Effector memory CD8-positive, alpha-beta T cell (primary cell): Measurements from ENCODE around the gene NHLRC4.
A peak's percentile ranks its signal among the peaks of the same experiment; 100 is the strongest.

ENCODE experiments used
- ATAC-seq: fragments of 150-1000 bp; cut with Tn5 transposase; replicated peaks from 2 replicates; pipeline ENCODE4 v1.10.0; 2021; ENCODE audit warnings: mild to moderate bottlenecking, moderate library complexity
- DNase-seq, 3 experiments: peaks; one replicate each; pipeline ENCODE4 v3.0.0; 2021
- H3K27ac Mint-ChIP-seq, 2 donors: one replicate each; pipeline ENCODE4 v1.8.0; 2022; ENCODE audit warnings: mild to moderate bottlenecking in 2 of 2, mixed read lengths in 2 of 2, moderate library complexity in 2 of 2
- H3K27me3 Mint-ChIP-seq, 2 donors: one replicate each; pipeline ENCODE4 v1.8.0; 2022; ENCODE audit warnings: mixed read lengths in 2 of 2
- H3K36me3 Mint-ChIP-seq: one replicate; pipeline ENCODE4 v1.8.0; 2022; ENCODE audit warnings: mild to moderate bottlenecking, moderate library complexity, mixed read lengths; ENCODE audit not compliant: insufficient read depth
- H3K4me1 Mint-ChIP-seq, 2 donors: one replicate each; pipeline ENCODE4 v1.8.0; 2022; ENCODE audit warnings: low read depth in 2 of 2, mixed read lengths in 2 of 2
- H3K4me3 Mint-ChIP-seq, 2 donors: one replicate each; pipeline ENCODE4 v1.8.0; 2022; ENCODE audit warnings: mild to moderate bottlenecking in 2 of 2, mixed read lengths in 2 of 2, moderate library complexity in 2 of 2
- H3K9me3 Mint-ChIP-seq, 2 donors: one replicate each; pipeline ENCODE4 v1.8.0; 2022; ENCODE audit warnings: mixed read lengths in 2 of 2

Gene NHLRC4

DNA sequence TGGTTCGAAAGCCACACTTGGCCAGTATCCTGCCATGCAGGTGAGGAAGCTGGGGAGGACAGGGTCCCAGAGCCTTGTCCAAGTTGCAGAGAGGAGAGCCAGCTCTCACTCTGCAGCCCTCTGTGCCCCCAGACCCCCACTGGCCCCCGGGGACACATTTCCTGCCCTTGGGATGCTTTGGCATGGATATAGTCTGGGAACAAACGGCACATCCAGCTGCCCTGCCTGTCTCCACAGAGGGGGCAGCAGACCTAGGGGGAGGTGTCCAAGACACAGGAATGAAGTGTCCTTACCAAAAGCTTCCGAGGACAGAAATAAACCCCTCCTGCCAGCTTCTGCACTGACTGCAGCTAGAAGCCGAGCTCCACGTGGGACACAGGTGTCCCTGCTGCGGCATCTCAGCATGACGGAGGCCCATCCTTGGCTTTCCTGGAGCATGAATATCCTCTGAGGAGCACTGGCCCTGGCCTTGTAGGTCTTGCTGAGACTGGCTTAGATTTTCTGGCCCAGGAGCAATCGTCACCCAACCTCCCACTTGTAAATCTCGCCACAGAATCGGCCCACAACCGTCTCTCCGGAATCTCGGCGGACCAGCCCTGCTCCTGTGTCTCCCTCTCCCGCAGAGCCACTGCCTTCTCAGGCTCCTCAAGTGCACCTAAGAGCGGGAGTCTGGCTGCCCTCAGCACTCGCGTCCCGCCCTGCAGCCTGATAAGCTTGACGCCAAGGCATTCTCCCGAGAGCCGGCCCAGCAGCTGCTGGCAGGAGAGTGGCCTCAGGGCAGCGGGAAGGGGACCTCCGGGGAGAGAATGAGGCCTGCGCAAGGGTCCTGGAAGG lies 40.4 kb upstream of the NHLRC4 start:
- Mint-ChIP-seq H3K9me3 (no peaks in the 10 kb centered on the region), H3K4me1 (peaks cover 30 to 35% of the 10 kb centered on the region in 2 donors), H3K4me3 (peak overlapping the region; percentile 74 to 78), H3K36me3 (peaks cover 25% of the 10 kb centered on the region), H3K27me3 (no peaks in the 10 kb centered on the region), H3K27ac (peak overlapping the region; percentile 89 to 92)
- no peak for DNase-seq
- ATAC-seq, result no peak

DNA sequence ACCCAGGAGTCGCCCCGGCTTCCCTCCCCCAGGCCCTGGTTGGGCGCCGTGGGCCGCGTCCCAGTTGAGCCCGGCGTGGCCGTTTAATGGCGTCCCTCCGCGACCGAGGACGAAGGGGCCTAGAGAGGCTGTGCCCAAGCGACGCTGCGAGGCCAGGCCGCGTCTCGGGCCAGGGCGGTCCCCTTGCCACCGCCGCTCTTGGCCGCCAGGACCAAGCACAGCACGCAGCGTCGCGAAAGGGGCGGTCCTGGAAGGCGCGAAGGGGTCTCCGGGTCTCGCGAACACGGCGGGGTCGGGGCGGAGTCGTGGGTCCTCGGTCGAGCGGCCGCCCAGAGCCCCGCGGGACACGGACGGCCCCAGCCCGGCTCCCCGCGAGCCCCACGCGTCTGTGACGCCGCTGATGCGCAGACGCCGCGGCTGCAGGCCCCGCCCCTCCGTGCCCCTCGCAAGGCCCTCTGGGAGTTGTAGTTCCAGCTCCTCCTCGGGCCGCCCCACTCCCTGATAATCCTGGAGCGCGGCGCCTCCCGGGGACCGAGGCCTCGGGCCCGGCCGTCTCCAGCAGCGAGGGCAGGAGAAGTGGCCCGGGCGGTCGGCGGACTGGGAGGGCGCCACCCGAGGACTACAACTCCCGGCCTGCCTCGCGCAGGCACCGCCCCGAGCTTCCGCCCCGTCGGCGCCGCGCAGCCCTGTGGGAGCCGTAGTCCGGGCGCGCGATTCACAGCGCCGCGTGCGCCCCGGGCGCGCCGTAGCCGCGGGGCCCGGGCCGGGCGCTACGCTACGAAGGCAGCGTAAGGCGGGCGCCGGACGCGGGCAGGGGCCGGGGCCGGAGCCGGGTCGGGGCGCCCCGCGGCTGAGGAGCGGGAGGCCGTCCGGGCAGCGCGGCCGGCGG lies 39.5 kb upstream of the NHLRC4 start, which contains the start of gene CAPN15:
TSS of gene CAPN15 (plus strand) at position 698 of the 889 bp plus-strand sequence. CDS start 19,127 bp downstream, outside the sequence.
- Mint-ChIP-seq H3K4me3 (peak within 1 kb of the TSS; percentile 91 to 95), H3K9me3 (no peaks in the 10 kb centered on the region), H3K27me3 (no peaks in the 10 kb centered on the region), H3K4me1 (peaks cover 30 to 35% of the 10 kb centered on the region in 2 donors), H3K27ac (peak within 1 kb of the TSS; percentile 92), H3K36me3 (peaks cover 25% of the 10 kb centered on the region)
- ATAC-seq (peak; percentile 78), DNase-seq (peak; percentile 80 to 85 (median 80))

DNA sequence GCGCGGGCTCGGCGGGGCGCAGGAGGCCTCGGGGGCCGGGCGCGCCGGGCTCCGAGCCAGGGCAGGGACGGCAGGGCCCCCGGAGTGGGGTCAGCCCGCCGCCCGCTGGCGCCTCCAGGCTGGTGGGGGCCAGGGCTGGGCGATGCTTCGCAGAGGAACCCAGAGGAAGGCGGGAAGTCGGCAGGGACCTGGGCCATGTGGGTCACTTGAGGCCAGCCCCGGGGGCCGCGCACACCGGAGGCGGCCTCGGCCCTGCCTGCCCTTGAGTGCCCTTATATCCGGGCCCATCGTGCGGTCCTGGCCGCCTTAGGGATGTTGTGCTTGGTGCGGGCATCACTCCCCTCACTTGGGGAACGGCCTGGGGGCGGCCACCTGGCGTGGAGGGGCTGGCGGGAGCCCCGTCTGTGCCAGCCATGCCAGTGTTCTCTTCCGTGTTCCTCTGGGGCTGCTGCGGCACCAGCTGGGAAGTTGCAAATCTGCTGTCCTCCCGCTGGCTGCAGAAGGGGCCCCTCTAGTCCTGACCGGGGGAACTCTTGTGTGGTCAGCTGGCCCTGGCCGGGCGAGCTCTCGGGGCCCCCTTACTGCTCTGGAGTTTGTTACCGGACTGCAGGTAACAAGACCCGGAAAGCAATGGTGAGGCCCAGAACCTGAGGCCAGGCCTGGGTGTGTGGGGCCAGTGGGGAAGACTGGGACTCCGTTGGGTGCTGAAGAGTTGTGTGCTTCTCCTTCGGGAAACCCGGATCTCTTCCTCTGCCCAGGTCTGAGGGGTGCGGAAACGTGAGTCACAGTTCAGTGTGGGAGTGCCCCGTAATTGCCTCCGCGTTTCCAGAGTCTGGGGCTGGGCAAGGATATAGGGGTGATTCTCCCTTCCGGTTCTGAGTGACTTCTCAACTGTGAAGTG lies 38.4 kb upstream of the NHLRC4 start:
- H3K4me3 Mint-ChIP-seq, result peak overlapping the region; percentile 91 to 95
- peak overlapping the region; percentile 90 to 92 for H3K27ac Mint-ChIP-seq
- H3K36me3 Mint-ChIP-seq, result peaks cover 19% of the 10 kb centered on the region
- no peaks in the 10 kb centered on the region for H3K9me3 Mint-ChIP-seq
- peaks cover 30 to 37% of the 10 kb centered on the region in 2 donors for H3K4me1 Mint-ChIP-seq
- H3K27me3 Mint-ChIP-seq, result no peaks in the 10 kb centered on the region
- peak in 2 of 3 experiments; percentile 12 to 39 for DNase-seq
- ATAC-seq, result peak; percentile 3

DNA sequence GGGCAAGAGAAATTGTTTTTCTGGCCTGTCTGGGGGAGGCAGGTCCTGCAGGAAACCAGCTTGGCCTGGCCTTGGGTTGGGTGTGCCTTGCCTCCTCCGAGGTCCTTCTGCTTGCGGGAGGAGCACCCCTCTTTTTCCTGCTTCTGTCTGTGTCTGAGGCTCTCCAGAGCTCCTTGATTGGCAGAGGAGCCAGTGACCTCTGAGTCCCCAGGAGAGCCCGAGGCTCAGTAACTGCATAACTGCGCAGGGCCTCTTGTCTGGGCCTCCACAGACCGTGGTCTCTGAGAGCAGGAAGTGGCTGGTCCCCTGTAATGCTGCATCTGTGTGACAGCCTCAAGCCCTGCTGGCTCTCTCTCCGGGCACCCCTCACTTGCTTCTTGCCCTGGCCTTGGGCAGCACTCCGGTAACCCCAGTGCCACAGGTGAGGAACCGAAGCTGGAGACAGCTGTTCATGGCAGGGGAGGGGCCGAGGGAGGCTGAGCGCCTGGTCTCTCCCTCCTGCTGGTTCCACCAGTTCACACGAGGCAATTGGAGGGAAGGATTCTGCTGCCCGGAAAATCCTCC lies 37.7 kb upstream of the NHLRC4 start:
- peaks cover 14% of the 10 kb centered on the region for H3K36me3 Mint-ChIP-seq
- H3K4me1 Mint-ChIP-seq, result peaks cover 29 to 37% of the 10 kb centered on the region in 2 donors
- peak; percentile 13 for ATAC-seq
- H3K9me3 Mint-ChIP-seq, result no peaks in the 10 kb centered on the region
- peak overlapping the region; percentile 90 to 92 for H3K27ac Mint-ChIP-seq
- peak; percentile 26 to 40 (median 30) for DNase-seq
- H3K27me3 Mint-ChIP-seq, result no peaks in the 10 kb centered on the region
- H3K4me3 Mint-ChIP-seq, result peak overlapping the region; percentile 91 to 95

DNA sequence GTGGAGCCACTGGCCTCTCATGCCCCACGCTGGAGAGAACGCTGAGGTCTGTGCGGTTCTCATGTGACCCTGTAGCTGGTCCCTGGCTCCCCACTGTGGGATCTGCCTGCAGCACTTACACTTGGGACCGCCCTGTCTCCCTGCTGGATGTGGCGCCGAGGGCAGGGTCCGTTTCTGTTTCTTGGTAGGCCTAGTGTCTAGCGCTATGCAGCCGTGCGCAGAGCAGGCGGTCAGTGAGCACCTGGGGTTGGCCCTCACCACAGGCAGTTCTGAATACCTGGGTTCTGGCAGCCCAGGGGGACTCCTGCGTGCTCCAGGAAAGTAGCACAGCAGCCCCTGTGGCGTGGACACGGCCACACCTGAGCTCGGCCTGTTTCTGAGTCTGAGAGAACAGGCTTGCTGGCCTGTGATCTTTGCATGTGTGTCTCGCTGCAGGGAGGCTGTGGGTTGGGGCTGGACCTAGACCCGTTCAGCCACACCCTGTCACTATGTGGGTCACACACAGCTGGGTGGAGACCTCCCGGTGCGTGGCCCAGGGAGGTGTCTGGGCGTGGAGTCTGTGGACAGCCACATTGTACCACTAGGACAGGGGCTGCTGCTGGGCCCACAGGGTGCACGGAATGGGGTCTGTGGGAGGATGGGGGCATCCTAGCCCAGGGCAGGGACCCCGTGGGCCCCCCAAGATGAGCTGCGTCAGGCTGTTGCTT lies 36.5 kb upstream of the NHLRC4 start:
- H3K9me3 Mint-ChIP-seq, result no peaks in the 10 kb centered on the region
- H3K27me3 Mint-ChIP-seq, result no peaks in the 10 kb centered on the region
- ATAC-seq (no peak), DNase-seq (no peak)
- peak overlapping the region; percentile 43 to 95 for H3K4me3 Mint-ChIP-seq
- H3K27ac Mint-ChIP-seq, result peak overlapping the region in 1 of 2 donors; percentile 72
- peaks cover 9% of the 10 kb centered on the region for H3K36me3 Mint-ChIP-seq
- H3K4me1 Mint-ChIP-seq, result peaks cover 30 to 34% of the 10 kb centered on the region in 2 donors

DNA sequence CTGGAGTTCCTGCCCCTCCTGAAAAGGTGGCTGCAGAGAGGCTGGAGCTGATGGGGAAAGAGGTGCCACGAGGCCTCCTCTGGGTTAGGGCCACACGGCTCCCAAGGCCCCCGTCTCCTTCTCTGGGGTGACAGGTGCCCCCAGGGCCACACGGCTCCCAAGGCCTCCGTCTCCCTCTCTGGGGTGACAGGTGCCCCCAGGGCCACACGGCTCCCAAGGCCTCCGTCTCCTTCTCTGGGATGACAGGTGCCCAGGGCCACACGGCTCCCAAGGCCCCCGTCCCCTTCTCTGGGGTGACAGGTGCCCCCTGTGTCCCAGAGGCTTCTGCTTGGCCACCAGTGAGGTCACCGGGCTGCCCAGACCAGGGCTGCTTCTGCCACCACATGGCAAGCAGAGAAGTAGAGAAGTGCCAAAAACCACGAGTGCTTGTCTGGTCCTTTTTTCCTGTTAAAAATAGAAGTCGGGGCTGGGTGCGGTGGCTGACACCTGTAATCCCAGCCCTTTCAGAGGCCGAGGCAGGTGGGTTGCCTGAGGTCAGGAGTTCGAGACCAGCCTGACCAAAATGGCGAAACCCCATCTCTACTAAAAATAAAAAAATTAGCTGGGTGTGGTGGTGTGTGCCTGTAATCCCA lies 35.2 kb upstream of the NHLRC4 start:
- Mint-ChIP-seq H3K27me3 (no peaks in the 10 kb centered on the region), H3K27ac (peak overlapping the region in 1 of 2 donors; percentile 82), H3K4me3 (no peak overlapping the region), H3K36me3 (peaks cover 14% of the 10 kb centered on the region), H3K4me1 (peaks cover 19 to 25% of the 10 kb centered on the region in 2 donors), H3K9me3 (no peaks in the 10 kb centered on the region)
- DNase-seq (no peak), ATAC-seq (no peak)

DNA sequence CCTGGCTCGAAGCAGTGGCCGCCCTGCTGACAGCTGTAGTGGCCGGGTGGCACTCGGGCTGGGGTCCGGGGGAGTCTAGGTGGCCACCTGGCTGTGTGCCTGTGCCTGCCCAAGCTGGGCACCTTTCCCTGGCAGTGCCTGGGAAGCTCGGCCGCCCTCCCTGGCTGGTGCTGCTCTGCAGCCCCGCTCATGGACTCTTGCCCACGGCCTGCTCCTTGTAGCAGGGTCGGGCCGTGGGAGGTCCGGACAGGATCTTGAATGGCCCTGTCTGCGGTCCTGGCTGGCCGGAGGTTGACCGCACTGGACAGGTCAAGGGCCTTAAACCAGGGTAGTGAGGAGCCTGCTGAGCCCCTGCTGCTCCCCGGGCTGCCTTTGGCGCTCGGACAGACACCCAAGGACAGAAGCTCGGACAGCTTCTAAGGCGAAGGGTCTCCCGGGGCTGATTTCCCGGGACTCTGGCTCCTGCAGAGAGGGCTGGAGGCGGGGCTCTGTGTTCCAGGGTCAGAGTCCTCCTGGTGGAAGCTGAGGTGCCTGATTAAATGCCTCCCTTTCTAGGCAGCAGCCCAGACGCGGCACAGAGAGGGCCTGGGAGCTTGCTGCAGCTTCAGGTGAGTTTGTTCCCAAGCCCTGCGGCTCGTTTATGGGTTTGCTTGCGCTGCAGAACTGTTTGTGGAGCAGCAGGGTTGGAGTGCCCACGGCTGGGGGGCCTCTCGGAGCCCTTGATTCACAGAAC lies 33.2 kb upstream of the NHLRC4 start:
- no peaks in the 10 kb centered on the region for H3K27me3 Mint-ChIP-seq
- no peak for DNase-seq
- ATAC-seq, result no peak
- H3K4me1 Mint-ChIP-seq, result peaks cover 16 to 23% of the 10 kb centered on the region in 2 donors
- no peak overlapping the region for H3K4me3 Mint-ChIP-seq
- H3K36me3 Mint-ChIP-seq, result peaks cover 19% of the 10 kb centered on the region
- H3K27ac Mint-ChIP-seq, result no peak overlapping the region
- H3K9me3 Mint-ChIP-seq, result no peaks in the 10 kb centered on the region

DNA sequence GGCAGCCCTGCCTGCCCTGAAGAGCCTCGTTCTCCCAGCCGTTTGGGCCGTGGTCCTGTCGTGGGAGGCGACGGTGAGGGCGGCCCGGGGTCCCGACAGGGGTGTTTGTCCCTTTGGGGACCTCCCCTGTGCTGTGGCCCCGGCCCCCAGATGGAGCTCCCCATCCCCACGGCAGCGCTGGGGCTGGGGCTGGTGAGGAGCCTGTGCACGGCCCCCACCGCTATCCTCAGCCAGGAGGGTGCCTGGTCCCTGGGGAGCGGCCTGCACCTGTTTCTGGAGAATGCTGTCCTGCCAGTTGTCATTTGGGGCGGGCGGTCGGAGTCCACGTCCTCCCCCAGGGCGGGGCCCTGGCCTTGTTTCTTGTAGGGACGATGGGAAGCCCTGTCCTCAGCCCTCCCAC lies 32.7 kb upstream of the NHLRC4 start:
- Mint-ChIP-seq H3K4me3 (no peak overlapping the region), H3K36me3 (peaks cover 17% of the 10 kb centered on the region), H3K27ac (no peak overlapping the region), H3K27me3 (no peaks in the 10 kb centered on the region), H3K9me3 (no peaks in the 10 kb centered on the region), H3K4me1 (peaks cover 11 to 18% of the 10 kb centered on the region in 2 donors)
- ATAC-seq (no peak), DNase-seq (no peak)

DNA sequence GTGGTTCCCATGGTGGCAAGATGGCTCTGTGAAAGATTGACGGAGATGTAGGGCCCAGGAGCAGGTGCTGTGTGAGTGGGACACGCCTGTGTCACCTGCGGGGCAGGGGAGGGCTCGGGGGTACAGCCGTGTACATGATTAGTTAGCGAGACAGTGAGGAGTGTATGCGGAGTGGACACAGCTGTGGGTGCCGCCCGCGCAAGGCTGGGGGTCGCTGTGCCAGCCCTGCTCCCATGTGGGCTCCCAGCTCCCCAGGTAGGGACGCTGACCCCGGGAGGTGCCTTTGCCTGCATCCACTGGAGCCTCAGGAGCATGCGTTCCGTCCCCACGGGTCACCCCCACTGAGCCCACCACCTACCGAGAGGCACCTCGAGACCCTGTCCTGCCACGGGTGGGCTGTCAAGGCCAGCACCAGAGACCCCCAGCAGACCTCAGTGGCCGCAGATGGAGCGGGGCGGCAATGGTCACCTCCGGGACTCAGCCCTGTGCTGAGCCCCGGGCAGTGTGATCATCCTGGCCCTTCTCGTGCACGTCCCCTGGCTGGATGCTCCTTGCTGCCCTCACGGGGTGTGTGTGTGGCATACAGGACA lies 31.9 kb upstream of the NHLRC4 start:
- Mint-ChIP-seq H3K9me3 (no peaks in the 10 kb centered on the region), H3K27me3 (no peaks in the 10 kb centered on the region), H3K27ac (no peak overlapping the region), H3K4me3 (no peak overlapping the region), H3K36me3 (peaks cover 17% of the 10 kb centered on the region), H3K4me1 (peaks cover 12 to 13% of the 10 kb centered on the region in 2 donors)
- no peak for DNase-seq
- no peak for ATAC-seq

DNA sequence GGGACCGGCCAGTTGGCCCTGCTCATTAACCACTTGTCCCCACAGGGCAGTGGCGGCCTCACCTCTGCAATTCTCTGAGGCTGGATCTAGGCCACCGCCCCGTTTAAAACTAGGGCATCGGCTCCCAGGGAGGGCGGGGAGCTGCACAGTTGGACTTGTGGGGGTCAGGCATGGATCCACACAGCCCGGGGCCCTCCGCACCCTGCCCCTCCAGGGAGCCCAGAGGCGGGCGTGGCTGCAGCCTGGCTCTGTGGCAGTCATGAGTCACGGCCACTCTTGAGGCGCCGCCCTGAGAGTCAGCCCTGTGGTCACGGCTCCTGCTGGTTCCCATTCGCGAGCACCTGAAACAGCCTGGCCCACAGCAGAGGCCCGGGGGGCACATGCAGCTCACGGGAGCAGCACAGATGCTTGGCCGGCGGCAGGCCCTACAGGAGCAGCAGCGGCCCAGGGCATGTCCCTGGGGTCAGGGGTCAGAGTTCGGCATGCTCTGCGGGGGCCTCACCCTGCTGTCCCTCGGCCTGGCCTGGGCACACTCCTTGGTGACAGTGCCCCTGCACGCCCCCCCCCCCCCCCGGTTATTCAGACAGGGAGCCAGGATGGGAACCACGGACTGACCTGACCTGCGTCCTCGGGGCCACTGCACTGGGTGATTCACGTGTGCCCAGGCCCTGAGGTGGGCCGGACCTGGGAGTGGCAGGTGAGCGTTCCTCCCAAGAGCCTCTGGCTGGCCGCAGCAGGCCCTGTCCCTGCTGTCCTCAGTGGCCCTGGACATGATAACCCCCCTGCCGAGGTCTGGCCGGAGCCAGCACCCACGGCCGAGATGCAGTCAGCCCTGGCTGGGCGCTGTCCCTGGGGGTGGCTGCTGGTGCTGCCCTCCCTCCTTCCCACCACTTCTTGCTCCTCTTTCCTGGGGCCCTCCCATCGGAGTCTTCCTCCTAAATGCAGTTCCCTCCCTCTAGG lies 31.1 kb upstream of the NHLRC4 start:
- Mint-ChIP-seq H3K9me3 (no peaks in the 10 kb centered on the region), H3K4me1 (peaks cover 4 to 7% of the 10 kb centered on the region in 2 donors), H3K4me3 (no peak overlapping the region), H3K36me3 (peaks cover 13% of the 10 kb centered on the region), H3K27me3 (no peaks in the 10 kb centered on the region), H3K27ac (no peak overlapping the region)
- ATAC-seq (no peak), DNase-seq (no peak)
